IMR-90 (cell line): ENCODE measurements around the gene SPAG8. TPM values are rescaled to one million over a fixed set of nuclear protein-coding genes. Genes with fewer than 3 reads are reported as not detected.

ENCODE experiments used
- ATAC-seq: fragments of 200-7000 bp; cut with Tn5 transposase; 2 replicates; pipeline ENCODE4 v1.9.1; 2020; ENCODE audit warnings: low read depth, mild to moderate bottlenecking, moderate library complexity
- BruUV-seq: library from RNA; stranded (reverse); fragments of 400-500 nt; replicated peaks from 2 replicates; lab custom pipeline; 2021; lab: Mats Ljungman, UMichigan
- CTCF ChIA-PET: fragments of 300-600 bp; formaldehyde crosslinking; extraction: SDS; loops from one replicate; lab custom pipeline; 2021; ENCODE audit warnings: antibody characterized with exemption; lab: Yijun Ruan, JAX
- POLR2A ChIA-PET: fragments of 300-600 bp; sonication (Branson Sonifier 250); formaldehyde crosslinking; loops from one replicate; lab custom pipeline; 2022; ENCODE audit warnings: antibody characterized with exemption; ENCODE audit not compliant: unreplicated experiment; lab: Charles Lee
- DNase-seq: peaks from one replicate; pipeline ENCODE4 v3.0.0; 2013
- H2AFZ ChIP-seq: replicated peaks from 2 replicates; pipeline ENCODE3; 2013; ENCODE audit warnings: low read length, mild to moderate bottlenecking; ENCODE audit not compliant: poor library complexity
- H2AK5ac ChIP-seq: 2 replicates; pipeline ENCODE4 v1.6.1; 2013; ENCODE audit warnings: low read depth, low read length, inconsistent platforms
- H2AK9ac ChIP-seq: replicated peaks from 2 replicates; pipeline ENCODE3; 2013; ENCODE audit warnings: mild to moderate bottlenecking, low read depth, low read length, moderate library complexity; ENCODE audit not compliant: poor library complexity
- H2BK120ac ChIP-seq: 2 replicates; pipeline ENCODE4 v1.6.1; 2013; ENCODE audit warnings: low read depth, low read length, inconsistent platforms
- H2BK15ac ChIP-seq: 3 replicates; pipeline ENCODE4 v1.6.1; 2013; ENCODE audit warnings: low read depth, low read length, inconsistent platforms
- H2BK20ac ChIP-seq: 2 replicates; pipeline ENCODE4 v1.6.1; 2013; ENCODE audit warnings: low read depth, mild to moderate bottlenecking, inconsistent platforms, low read length, moderate library complexity
- H2BK5ac ChIP-seq: 2 replicates; pipeline ENCODE4 v1.6.1; 2013; ENCODE audit warnings: mild to moderate bottlenecking, low read depth, low read length, inconsistent platforms; ENCODE audit not compliant: poor library complexity, severe bottlenecking
- H3K14ac ChIP-seq: replicated peaks from 2 replicates; pipeline ENCODE4 v1.6.1; 2013; ENCODE audit warnings: low read depth, low read length, inconsistent platforms
- H3K18ac ChIP-seq: 2 replicates; pipeline ENCODE4 v1.6.1; 2013; ENCODE audit warnings: low read depth, low read length, control low read depth
- H3K23ac ChIP-seq: 2 replicates; pipeline ENCODE4 v1.6.1; 2013; ENCODE audit warnings: low read depth, low read length, inconsistent platforms
- H3K27ac ChIP-seq: 2 replicates; pipeline ENCODE4 v1.5.1; 2013; ENCODE audit warnings: mild to moderate bottlenecking, control low read depth, low read length; ENCODE audit not compliant: insufficient read depth
- H3K27me3 ChIP-seq: 2 replicates; pipeline ENCODE4 v1.6.1; 2013; ENCODE audit warnings: low read length; ENCODE audit not compliant: control insufficient read depth, insufficient read depth
- H3K36me3 ChIP-seq: 2 replicates; pipeline ENCODE4 v1.6.1; 2013; ENCODE audit warnings: low read length, mixed read lengths; ENCODE audit not compliant: control insufficient read depth, insufficient read depth
- H3K4ac ChIP-seq: 2 replicates; pipeline ENCODE4 v1.6.1; 2013; ENCODE audit warnings: low read depth, low read length, inconsistent platforms
- H3K4me1 ChIP-seq: 2 replicates; pipeline ENCODE4 v1.6.1; 2013; ENCODE audit warnings: low read length, mixed read lengths; ENCODE audit not compliant: control insufficient read depth, insufficient read depth
- H3K4me2 ChIP-seq: 2 replicates; pipeline ENCODE4 v1.6.1; 2013; ENCODE audit warnings: low read depth, mild to moderate bottlenecking, control low read depth, low read length, moderate library complexity
- H3K4me3 ChIP-seq: 2 replicates; pipeline ENCODE4 v1.5.1; 2013; ENCODE audit warnings: low read depth, mild to moderate bottlenecking, control low read depth, low read length, moderate library complexity; ENCODE audit not compliant: insufficient read depth
- H3K56ac ChIP-seq: 2 replicates; pipeline ENCODE4 v1.6.1; 2013; ENCODE audit warnings: low read length, inconsistent platforms; ENCODE audit not compliant: insufficient read depth; ENCODE audit errors: extremely low read depth
- H3K79me1 ChIP-seq, 2 experiments: 2 replicates each; pipeline ENCODE4 v1.6.1; 2013; ENCODE audit warnings: low read length in 2 of 2, inconsistent platforms in 1 of 2, low read depth in 1 of 2
- H3K9ac ChIP-seq: 2 replicates; pipeline ENCODE4 v1.6.1; 2013; ENCODE audit warnings: low read depth, low read length, control low read depth
- H3K9me1 ChIP-seq: 2 replicates; pipeline ENCODE4 v1.6.1; 2013; ENCODE audit warnings: low read length, inconsistent platforms; ENCODE audit not compliant: insufficient read depth
- H3K9me3 ChIP-seq: 2 replicates; pipeline ENCODE4 v1.6.1; 2013; ENCODE audit warnings: low read length; ENCODE audit not compliant: control insufficient read depth, insufficient read depth
- H4K20me1 ChIP-seq: 2 replicates; pipeline ENCODE4 v1.6.1; 2013; ENCODE audit warnings: low read length, inconsistent platforms; ENCODE audit not compliant: insufficient read depth
- H4K5ac ChIP-seq: 2 replicates; pipeline ENCODE4 v1.6.1; 2013; ENCODE audit warnings: mild to moderate bottlenecking, low read depth, low read length, control low read depth
- H4K8ac ChIP-seq, 2 experiments: 2 replicates each; pipeline ENCODE4 v1.6.1; 2013; ENCODE audit warnings: low read depth in 2 of 2, low read length in 2 of 2, control low read depth in 1 of 2, inconsistent platforms in 1 of 2
- H4K91ac ChIP-seq: 2 replicates; pipeline ENCODE4 v1.6.1; 2013; ENCODE audit warnings: low read depth, low read length, inconsistent platforms; ENCODE audit not compliant: insufficient read depth
- CHD1 ChIP-seq: IDR thresholded peaks from 2 replicates; pipeline ENCODE4 v1.6.1; 2012; ENCODE audit warnings: low read depth, low read length, improper control_type of control experiment
- FOS ChIP-seq: fragments of 150-350 bp; IDR thresholded peaks from 2 replicates; pipeline ENCODE4 v1.6.1; 2016; ENCODE audit warnings: low read depth, low read length
- MAFK ChIP-seq: IDR thresholded peaks from 2 replicates; pipeline ENCODE4 v1.6.1; 2012; ENCODE audit warnings: low read depth, low read length, improper control_type of control experiment
- MXI1 ChIP-seq: IDR thresholded peaks from 2 replicates; pipeline ENCODE4 v1.6.1; 2012; ENCODE audit warnings: low read depth, mild to moderate bottlenecking, low read length, moderate library complexity, borderline replicate concordance
- NFE2L2 ChIP-seq: fragments of 150-350 bp; IDR thresholded peaks from 2 replicates; pipeline ENCODE4 v1.6.1; 2016; ENCODE audit warnings: low read depth, mild to moderate bottlenecking, low read length
- POLR2A ChIP-seq: IDR thresholded peaks from 2 replicates; pipeline ENCODE4 v1.6.1; 2012; ENCODE audit warnings: mild to moderate bottlenecking, low read depth, low read length
- RAD21 ChIP-seq: IDR thresholded peaks from 2 replicates; pipeline ENCODE4 v1.6.1; 2012; ENCODE audit warnings: low read length, improper control_type of control experiment
- RCOR1 ChIP-seq: IDR thresholded peaks from 2 replicates; pipeline ENCODE4 v1.6.1; 2012; ENCODE audit warnings: mild to moderate bottlenecking, low read length, improper control_type of control experiment; ENCODE audit not compliant: insufficient replicate concordance
- RFX5 ChIP-seq: IDR thresholded peaks from 2 replicates; pipeline ENCODE4 v1.8.0; 2012; ENCODE audit warnings: low read depth, mild to moderate bottlenecking, low read length, moderate library complexity
- SMC3 ChIP-seq: fragments of 150-350 bp; IDR thresholded peaks from 2 replicates; pipeline ENCODE4 v1.6.1; 2016; ENCODE audit warnings: low read depth, mild to moderate bottlenecking, antibody characterized with exemption, low read length, moderate library complexity
- WGBS, 2 experiments: methylation state at CpG; one replicate each; pipeline versions ENCODE4 v1.1.5 to v1.1.7; 2013; ENCODE audit warnings: missing lambda C conversion rate in 2 of 2; ENCODE audit not compliant: insufficient read length in 1 of 2; ENCODE audit errors: extremely low coverage in 2 of 2; 5-methylcytosine and 5-hydroxymethylcytosine counted together
- dilution Hi-C: fragments of 300-500 bp; cut with HindIII; formaldehyde crosslinking; loops from one replicate; pipeline ENCODE4 v1.14.3; 2018; ENCODE audit warnings: low sequenced_read_pairs; ENCODE audit not compliant: unreplicated experiment
- in situ Hi-C: fragments of 300-500 bp; cut with MboI; formaldehyde crosslinking; loops from 3 replicates; pipeline ENCODE4 v1.14.3; 2019; ENCODE audit warnings: low sequenced_read_pairs, inconsistent platforms, mixed read lengths
- intact Hi-C: fragments of 100-400 bp; cut with micrococcal nuclease; formaldehyde crosslinking; loops from 2 replicates; pipeline ENCODE4 v1.10.0; 2022
- polyA plus RNA-seq, 3 experiments: library from polyadenylated mRNA; depleted of rRNA; stranded (reverse); fragments of >200 nt; gene quantifications; 2 replicates each; pipeline ENCODE4 v1.2.3, GENCODE V29; 2012; ENCODE audit warnings: low replicate concordance in 1 of 3
- total RNA-seq: library from RNA; depleted of rRNA; stranded (reverse); fragments of >200 nt; gene quantifications from 2 replicates; pipeline ENCODE4 v1.2.3, GENCODE V29; 2012
- TF ChIP-seq, protein P1 (sequence below): fragments of 150-350 bp; IDR thresholded peaks from 2 replicates; pipeline ENCODE4 v1.6.1; 2017; ENCODE audit warnings: mild to moderate bottlenecking, antibody characterized with exemption, low read length, low read depth

The SPAG8 gene
- total and polyA plus RNA-seq, 2 of the 4 experiments (the other 2 are of a cell fraction): 0.72 to 0.84 TPM

DNA sequence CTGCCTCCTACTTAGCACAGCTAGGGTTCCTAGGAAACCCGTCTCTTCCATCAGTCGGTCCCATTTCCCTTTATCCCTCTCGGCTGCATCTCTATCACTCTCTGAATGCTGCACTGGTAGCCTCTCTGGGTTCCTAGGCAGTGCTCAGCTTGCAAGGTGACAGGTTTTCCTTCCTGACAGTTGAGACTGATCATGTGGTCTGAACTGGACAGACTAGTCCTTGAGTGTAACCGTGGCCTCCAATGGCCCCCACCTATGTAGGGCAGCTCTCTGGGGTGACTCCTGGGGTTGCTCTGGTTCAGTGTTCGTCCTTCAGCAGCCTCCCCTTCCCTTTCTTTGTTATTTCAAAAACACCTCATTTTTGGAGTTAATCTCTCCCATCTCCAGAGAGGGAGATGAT is 20.8 kb upstream of the SPAG8 start:
- in situ Hi-C loops (no loop called here), intact Hi-C loops (no loop called here), dilution Hi-C loops (no loop called here)
- TF ChIP-seq MXI1 (no peak), CHD1 (no peak), POLR2A (no peak), RCOR1 (no peak), NFE2L2 (no peak), RFX5 (no peak), RAD21 (no peak), MAFK (no peak), SMC3 (no peak), FOS (no peak)
- TF ChIP-seq, protein P1, sequence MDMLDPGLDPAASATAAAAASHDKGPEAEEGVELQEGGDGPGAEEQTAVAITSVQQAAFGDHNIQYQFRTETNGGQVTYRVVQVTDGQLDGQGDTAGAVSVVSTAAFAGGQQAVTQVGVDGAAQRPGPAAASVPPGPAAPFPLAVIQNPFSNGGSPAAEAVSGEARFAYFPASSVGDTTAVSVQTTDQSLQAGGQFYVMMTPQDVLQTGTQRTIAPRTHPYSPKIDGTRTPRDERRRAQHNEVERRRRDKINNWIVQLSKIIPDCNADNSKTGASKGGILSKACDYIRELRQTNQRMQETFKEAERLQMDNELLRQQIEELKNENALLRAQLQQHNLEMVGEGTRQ: no peak
- no peak overlapping the region for H4K8ac ChIP-seq
- WGBS, 2 experiments: 80% methylated on average over 1 of the region's 5 CpGs; no CpG with 5 or more reads in 1 of the 2 experiments
- no peak overlapping the region for H3K4me3 ChIP-seq
- no peak overlapping the region for H2BK15ac ChIP-seq
- no TSS peak for BruUV-seq
- no peak overlapping the region for H3K23ac ChIP-seq
- no peak overlapping the region for H2AFZ ChIP-seq
- no peak for ATAC-seq
- H3K14ac ChIP-seq: no peak overlapping the region
- no peak overlapping the region for H2AK5ac ChIP-seq
- no peaks in the 10 kb centered on the region for H3K27me3 ChIP-seq
- no peaks in the 10 kb centered on the region for H4K20me1 ChIP-seq
- H4K91ac ChIP-seq: no peak overlapping the region
- H3K9me3 ChIP-seq: no peaks in the 10 kb centered on the region
- no peak overlapping the region for H3K56ac ChIP-seq
- no peak overlapping the region for H2AK9ac ChIP-seq
- H2BK5ac ChIP-seq: no peak overlapping the region
- H3K4me2 ChIP-seq: no peak overlapping the region
- H3K4me1 ChIP-seq: peaks cover 6% of the 10 kb centered on the region
- H3K36me3 ChIP-seq: no peaks in the 10 kb centered on the region
- no peak overlapping the region for H2BK120ac ChIP-seq
- no peak overlapping the region for H4K5ac ChIP-seq
- ChIA-PET POLR2A (no interaction called here), CTCF (no interaction called here)
- DNase-seq: no peak
- no peak overlapping the region for H3K18ac ChIP-seq
- H3K9me1 ChIP-seq: peaks cover 12% of the 10 kb centered on the region
- no peak overlapping the region for H3K4ac ChIP-seq
- no peak overlapping the region for H2BK20ac ChIP-seq
- peaks cover 2 to 18% of the 10 kb centered on the region in 2 experiments; a peak in 3 of 4 replicates for H3K79me1 ChIP-seq
- no peak overlapping the region for H3K9ac ChIP-seq
- no peak overlapping the region for H3K27ac ChIP-seq
